HG02678 (cell line): ENCODE data around the gene CORO2B.

Experiments used
- ATAC-seq: cut with Tn5 transposase; IDR thresholded peaks from one replicate; pipeline ENCODE4 v1.9.1; 2021; ENCODE audit warnings: mild to moderate bottlenecking, moderate library complexity; ENCODE audit not compliant: unreplicated experiment

CORO2B gene

DNA sequence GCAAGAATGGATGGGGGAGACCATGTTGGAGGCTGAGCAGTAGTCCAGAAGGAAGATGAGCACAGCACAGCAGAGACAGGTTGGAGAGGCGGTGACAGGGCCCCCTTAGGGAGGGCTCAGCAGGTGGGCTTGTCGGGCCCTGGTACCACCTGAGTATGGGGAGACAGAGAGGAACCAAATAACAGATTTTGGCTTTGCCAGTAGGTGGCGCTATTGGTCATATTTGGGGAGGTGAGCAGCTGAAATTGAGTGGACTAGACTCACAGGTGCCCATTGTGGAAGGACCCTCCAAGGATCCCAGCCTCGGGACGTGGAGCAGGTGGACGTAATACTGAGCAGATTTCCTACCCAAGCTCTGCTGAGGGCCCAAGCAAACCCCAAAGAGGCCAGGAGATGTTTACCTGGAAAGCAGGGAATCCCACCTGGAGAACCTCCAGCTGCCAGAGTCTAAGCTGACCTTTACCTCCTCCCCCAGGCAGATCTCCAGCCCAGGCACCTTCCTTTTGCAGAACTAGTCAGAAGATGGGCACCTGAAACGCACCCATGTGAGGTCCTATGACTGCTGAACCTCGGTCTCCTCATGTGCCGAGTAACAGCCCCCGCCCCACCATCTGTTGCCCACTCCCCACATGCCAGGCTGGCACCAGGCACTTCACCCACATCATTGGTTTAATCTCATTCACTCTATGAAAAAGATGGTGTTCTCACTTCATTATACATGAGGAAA lies 24.6 kb upstream of the CORO2B start:
- no peak for ATAC-seq

DNA sequence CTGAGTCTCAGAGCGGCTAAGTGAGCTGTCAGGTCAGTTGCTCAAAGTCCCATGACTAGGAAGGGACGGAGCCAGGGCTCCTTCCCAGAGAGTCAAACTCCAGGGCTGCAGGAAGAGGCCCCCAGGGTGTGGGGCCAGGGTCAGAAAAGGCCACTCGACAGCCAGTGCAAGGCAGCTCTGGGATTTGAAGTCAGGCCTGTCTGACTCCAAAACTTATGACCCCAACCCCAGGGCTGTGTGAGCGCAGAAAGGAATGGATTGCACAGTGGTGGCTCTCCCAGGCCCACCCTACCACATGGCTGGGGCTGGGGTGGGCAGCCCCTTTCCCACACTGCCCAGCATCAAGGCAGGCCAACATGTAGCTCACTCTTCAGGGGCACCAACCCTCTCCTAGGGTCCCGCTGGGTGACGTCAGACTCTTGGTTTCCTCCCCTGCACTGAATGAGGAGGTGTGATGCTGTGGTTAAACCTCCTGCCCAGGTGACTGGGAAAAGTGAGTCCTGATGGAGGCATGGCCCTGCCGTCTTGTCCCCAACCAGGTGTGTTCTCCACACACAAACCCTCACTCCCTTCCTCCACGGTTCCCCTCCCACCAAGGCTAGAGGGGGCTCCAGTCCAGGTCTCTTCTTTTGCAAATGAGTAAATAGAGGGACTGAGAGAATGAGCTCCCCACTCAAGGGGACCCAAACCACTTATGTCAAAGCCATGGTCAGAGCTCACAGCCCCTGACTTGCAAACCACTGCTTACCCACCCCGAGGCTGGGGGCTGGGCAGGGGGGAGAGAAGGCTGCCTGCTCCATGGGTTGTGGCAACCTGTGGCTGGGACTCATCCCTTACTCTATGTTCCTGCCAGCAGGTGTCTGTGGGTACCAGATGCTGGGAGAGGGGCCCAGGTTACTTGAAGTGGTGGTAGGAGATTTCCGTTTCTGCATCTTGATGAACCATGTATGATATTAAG lies 23.8 kb upstream of the CORO2B start:
- ATAC-seq = no peak

DNA sequence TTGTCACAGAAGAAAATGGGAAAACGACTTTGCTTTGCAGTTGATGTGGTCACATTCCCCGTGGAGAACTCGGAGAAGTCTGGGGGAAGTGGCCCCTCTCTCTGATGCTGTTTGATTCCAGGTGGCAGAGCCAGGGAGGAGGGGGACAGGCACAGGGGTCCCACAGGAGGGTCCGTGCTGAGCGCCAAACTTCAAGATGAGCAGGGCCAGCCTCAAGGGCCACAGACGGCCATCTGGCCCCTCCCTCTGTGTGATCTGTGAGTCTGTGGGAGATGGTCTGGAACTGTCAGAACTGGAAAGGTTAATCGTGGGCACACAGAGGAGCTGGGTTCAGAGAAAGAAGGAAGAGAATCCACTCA lies 23.1 kb upstream of the CORO2B start:
- no peak for ATAC-seq

DNA sequence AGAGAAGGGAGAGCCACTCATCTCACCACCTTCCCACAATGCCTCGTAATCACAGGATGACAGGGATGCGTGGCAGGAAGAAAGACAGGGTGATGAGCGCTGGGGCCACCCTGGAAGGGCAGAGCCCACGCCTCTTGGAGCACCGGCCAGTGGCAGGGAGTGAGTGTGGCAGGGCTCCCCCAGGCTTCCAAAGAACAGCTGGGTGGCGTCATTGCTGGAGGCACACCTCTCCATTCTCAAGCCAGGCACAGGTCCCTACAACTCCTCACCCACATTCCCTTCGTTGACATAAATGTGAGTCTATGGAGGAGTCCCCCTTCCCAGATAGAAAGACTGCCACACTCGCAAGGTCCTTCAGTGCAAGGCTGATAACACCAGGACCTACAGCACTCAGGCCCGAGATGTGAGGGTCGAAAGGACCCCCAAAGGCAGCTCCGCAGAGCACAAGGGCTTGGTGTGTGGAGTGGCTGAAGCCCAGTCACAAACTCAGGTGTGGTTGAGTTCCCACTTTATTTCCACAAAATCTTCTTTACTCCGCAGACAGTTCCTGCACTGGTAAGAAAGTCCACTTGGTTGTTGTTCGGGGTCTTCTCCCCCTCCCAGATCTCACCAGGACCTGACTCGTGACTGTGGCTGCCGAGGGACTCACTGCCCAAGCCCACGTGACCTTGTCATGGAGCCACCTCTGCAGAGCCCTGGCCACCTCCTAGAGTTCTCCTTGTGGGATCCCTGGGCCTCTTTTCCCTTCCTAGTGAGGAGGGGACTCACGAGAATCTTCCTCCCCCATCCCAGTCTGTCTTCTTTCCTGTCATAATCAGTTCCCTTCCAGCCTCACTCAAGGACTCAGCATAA lies 22.4 kb upstream of the CORO2B start:
- no peak for ATAC-seq

DNA sequence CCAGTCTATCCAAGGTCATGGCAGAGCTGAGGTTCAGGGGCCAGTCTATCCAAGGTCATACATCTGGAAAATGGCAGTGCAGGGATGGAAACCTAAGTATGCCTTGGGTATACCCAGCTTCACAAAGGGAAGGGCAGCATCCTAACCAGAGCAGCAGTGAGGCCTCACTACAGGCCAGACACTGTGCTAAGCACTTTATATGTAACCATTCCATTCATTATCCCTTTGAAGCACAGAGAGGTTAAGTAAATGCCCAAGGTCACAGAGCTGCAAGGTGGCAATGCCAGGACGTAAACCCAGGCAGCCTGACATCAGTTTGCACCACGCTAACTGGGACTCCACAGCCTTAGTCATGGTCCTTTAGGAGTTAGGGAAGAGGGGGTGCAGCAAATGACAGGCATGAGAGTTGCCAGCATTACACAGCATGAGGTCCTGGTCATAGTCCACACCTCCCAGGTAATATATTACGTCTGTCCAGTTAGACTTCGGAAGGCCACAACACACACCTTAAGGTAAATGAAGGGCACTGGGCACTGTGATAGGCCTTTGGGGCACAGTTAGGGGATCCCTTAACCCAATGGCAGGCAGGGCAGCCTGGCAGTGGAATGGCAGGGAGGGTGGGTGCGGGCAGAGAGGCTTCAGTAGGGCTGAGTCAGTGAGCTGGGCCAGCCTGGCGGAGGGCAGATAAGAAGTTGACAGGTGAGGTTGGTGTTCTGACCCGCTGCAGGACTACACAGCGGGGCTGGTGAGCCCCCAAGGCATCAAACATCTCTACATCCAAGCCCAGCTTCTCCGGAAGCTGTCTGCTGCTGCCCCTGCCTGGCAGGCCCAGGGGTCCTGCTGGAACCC lies 21.1 kb upstream of the CORO2B start:
- ATAC-seq = no peak

DNA sequence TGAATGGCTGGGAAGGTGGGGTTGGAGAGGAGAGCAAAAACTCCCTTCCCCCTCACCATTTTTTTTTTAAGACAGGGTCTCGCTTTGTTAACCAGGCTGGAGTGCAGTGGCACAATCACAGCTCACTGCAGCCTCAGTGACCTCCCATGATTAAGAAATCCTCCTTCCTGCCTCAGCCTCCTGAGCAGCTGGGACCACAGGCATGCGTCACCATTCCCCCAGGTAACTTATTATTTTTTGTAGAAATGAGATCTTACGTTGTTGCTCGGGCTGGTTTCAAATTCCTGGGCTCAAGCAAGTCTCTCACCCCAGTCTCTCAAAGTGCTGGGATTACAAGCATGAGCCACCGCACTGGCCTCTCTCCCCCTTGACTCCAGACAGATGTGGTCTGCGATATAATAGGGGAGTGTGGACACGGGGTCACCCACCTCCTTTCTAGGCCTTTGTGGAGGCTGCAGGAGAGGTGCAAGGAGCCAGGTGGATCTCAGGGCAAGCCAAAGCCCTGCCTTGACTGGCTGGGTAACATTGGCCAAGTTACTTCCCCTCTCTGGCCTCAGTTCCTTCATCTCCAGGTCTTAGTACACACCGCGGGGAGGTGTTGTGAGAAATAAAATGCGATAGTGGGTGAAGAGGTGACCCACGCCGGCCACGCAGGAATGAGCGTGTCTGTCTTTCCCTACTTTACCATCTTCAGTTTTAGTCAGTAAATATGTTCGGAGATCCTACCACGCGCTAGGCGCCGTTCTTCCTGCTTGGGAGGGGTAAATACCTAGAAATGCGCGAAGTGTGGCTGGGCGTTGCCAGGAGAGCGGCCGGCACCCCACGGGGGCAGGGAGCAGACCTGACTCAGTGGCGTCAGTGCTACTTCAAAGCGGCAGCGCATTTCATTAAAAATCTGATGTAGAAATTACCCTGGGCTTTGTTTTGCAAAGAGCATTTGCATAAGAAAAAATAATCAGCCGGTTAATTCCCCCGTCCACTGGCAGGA lies 20.2 kb upstream of the CORO2B start:
- no peak for ATAC-seq

DNA sequence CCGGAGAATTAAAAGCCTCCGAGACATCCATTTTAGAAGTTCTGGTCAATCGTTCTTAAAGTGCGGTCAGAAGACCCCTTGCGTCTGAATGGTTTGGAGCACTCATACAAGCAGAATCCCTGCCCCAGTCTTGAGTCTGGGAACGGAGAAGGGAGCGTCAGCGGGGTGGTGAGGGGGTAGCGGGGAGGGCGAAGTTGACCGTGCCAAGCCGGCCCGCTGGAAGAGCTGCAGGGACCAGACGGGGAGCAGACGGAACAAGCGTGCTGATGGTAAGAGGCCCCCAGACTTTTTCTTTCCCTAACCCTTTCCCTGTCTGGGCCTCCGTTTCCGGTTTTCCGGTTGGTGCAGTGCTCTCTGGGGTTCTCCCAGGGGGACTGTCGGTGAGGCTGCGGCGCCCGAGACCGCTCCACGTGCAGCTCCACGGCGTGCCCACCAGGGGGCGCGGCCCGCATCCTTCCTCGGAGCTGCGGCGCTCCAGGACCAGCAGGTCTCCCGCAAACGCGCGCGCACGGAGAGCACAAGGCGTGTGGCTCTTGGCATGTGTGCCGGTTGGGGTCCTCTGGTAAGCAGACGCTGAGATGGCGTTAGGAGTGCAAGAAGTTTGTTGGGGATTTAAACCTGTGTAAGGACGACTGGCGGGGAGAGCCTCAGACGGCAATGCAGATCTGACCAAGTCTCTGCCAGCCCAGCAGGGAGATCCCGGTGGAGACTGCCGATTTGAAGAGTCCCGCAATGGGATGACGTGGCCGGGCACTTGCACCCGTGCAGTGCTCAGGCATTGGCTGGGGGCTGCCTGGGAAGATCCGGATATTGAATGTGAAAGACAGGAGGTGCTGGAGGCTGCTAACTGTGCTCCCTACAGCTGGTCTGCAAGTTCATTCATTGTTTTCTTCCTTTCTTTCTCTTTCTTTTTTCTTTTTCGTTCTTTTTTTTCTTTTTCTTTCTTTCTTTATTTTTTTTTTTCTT lies 19.2 kb upstream of the CORO2B start:
- ATAC-seq = peak; percentile 48

DNA sequence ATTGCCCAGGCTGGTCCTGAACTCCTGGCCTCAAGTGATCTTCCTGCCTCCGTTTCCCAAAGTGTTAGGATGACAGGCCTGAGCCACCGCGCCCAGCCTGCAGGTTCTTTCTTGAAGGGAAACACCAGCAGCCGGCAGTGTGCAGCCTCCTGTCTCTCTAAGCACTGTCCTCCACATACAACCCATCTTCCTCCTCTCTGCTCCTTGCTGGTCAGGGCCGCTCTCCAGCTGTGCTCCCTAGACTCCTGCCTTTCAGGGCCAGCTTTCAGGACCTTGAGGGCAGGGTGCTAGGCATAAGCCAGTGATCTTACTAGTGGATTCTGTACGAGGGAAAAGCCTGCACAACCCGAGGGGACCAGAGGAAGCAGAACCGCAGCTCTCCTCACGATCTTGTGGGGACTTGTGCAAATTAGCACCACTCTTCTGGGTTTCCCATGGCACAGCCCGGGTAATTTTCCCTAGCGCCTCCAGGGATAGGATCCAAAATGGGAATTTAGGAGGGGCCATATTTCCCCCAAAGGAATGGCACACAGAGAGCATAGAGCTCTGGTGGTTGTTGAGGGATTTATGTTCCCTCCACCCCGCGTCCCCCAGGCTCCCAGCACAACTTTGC lies 18.2 kb upstream of the CORO2B start:
- no peak for ATAC-seq

DNA sequence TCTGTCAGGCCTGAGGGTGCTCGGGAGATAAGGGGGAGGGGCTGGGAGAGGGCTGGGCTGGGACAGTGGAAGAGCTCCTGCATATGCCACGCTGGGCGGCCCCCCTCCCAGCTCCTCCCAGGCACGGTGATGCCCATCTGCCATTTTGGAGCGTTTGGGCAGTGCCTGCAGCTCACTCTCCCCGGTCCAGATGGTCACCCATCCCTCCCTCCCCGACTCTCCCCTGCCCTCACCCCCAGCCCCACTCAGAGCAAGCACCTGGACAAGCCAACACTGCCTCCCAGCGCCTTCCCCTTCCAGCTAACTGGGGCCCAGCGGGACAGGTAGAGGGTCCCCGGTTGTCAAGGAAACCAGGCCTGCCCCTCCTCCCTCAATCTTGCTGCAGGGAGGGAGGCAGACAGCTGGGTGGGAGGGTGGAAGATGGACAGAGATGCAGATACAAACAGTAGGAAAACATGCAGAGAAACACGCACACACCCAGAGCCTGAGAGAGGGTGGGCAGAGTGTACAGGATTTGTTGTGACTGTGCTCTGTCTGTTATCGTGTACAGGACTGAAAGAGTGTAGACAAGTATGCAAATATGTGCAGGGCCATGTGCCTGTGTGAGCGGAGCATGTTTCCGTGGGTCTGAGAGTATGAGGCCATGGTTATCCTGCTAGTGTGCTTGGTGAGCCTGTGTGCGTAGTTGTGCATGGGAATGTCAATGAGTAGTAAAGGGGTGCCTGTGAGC lies 17.5 kb upstream of the CORO2B start:
- ATAC-seq = no peak

DNA sequence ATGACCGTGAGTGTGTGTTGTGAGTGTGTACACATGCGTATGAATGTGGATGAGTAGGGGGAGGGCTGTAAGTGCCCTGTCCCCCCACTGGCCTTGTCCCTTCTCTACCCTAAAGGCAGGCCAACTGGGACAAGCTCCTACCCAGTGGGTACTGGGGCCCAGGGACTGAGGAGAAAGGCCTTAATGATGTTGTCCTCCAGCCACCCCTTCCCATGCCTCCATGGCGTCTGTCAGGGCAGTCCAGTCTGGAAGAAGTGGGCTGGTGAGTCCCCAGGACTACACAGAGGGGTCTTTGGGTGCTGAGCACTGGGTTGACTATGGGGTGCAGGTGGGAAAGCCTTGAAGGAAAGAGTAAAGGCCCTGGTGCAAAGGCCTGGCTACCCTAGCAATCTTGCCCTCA lies 16.9 kb upstream of the CORO2B start:
- no peak for ATAC-seq

DNA sequence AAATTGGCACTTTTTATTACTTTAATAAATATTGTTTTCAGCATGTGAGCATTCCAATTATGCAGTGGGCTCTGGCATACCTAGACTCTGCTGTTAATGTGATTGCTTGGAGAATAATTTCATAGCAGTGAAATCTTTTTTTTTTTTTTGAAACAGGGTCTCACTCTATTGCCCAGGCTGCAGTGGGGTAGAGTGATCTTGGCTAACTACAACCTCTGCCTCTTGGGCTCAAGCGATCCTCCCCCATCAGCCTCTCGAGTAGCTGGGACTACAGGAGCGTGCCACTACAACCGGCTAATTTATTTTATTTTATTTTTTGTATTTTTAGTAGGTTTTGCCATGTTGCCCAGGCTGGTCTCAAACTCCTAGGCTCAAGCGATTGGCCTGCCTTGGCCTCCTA lies 14.6 kb upstream of the CORO2B start:
- ATAC-seq = no peak

DNA sequence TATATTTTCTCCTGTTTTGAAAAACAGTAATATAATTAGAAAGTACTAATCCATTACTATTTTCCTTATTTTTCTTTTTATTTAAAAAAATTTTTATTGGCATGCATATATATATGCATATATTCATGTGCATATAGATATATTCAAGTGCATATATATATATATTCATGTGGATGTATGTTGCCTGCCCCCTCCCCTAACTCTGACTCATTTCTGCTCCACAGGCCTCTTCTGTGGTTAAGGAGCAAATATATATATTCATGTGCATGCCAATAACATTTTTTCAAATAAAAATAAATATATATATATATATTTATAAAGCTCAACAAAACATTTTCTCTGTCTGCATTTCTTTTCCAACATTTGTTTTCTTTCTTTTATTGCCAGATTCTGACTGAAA lies 13.6 kb upstream of the CORO2B start:
- no peak for ATAC-seq

DNA sequence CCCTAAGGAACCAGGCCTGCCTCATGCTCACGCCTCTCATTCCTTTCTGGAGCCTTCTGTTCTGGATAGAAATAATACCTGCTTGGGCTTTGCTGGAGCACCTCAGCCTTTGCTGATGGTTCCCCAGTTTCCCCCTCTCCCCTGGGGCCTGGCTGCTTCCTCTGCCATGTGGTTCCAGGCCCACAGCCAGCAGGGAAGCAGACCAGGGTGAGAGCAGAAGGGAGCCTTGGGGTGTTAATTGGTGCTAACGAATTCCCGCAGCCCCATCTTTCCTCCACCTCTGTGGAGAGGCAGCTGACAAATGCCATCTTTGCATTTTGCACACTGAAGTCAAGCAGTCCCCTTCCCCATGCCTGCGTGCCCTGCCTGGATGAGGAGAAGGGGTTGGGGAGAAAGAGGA lies 13.1 kb upstream of the CORO2B start:
- ATAC-seq = no peak

DNA sequence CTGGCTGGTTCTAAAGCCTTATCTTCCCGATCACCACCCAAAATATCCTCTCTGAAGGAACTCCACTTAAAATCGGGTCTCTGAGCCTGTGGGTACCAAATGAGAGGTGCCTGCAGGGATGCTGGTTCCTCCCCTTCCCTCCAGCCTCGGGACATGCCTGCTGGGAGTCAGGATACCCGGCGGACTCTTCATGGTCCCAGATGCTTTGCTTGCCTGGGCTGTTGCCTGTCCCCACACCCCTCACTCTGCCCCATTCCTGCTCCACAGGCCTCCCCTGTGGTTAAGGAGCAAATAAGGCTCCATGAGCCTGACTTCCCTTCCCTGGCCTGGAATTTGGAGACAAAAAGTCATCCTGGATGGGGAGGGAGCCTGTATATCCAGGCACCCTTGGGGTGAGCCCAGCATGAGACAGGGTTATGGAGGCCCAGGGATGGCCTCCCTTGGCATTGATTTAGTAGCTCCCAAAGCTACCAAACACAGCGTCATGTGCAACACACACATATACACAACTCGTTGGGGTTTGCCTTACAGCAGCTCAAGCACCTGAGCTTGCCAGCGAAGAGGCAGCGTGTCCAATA lies 12.3 kb upstream of the CORO2B start:
- ATAC-seq = no peak

DNA sequence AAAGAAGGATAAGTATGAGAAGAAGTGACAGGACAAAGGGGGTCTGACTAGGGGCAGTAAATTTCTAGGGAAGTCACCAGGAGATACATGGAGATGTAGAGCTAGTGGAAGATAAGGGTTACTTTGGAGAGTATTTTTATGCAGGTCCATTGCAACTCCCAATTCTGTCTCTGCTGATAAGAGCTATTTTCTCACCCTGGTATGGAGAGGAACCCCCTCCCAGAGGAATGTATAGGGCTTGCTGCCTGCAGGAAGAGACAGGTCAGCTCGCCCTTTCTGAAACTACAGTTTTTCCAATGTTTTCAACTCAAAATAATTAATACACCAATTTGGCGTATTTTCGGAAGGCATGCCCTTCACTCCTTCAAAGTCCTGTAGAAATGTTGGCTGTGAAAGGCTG lies 11.4 kb upstream of the CORO2B start:
- ATAC-seq = no peak

DNA sequence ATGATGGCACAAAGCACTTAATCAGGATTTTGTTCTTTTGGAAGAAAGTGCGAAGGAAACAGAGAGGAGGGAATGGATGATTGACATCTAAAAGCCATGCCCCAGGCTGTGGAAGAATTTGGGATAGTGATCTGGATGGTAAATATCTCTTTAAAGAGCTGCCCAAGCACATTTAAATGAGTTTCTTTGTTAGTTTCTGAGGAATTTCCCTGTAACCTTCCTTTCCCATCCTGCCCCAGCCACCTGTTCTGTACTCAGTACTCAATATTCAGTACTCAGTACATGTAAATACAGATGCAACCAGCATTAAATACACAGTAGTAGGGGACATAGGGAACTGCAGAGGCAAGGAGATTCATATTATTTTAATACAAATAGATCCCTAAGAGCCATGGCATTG lies 7.8 kb upstream of the CORO2B start:
- ATAC-seq = no peak

DNA sequence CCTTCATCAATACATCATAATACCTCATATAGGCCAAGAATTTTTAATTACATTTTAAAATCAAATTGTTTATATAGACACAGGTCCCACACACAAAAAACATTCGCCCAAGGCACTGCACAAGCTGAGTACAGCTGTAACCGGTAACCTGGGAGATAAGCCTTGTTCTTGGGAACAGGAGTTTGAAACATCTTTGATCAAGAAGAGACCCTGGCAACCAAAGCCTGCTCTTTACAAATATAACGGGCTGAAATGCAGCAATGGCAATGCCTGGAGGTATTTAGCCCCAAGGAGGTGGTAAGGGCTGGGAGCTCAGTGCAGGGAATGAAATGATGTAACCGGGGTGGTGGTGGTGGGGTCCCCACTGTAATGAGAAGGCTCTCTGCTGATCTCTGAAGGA lies 7.2 kb upstream of the CORO2B start:
- ATAC-seq = no peak
